Stimulated activated naive CD4-positive, alpha-beta T cell (primary cell): ENCODE measurements around the gene GPR176.
"Not testable (repeated sequence)": the region's sequence is repeated elsewhere in the genome, so short reads cannot be mapped to it uniquely, and the experiment has no call there.

Experiments
- DNase-seq, 6 experiments: peaks; one replicate each; lab custom pipeline; 2025; lab: John Stamatoyannopoulos, UW

GPR176 gene

DNA sequence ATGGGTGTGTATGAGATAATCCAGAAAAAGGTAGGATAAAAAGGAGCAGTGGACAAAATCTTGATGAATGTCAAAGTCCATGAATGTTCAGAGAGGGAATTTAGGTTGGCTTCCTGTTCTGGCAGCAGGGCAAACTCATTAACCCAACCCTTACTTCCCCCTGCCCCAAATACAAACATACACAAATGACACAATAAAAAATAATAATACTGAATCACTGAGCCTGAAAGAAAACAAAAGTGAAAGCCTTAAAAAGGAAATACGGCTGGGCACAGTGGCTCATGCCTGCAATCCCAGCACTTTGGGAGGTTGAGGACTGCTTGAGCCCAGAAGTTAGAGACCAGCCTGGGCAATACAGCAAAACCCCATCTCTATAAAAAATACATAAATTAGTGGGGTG is 62.9 kb downstream of the GPR176 start:
- DNase-seq, result no peak

DNA sequence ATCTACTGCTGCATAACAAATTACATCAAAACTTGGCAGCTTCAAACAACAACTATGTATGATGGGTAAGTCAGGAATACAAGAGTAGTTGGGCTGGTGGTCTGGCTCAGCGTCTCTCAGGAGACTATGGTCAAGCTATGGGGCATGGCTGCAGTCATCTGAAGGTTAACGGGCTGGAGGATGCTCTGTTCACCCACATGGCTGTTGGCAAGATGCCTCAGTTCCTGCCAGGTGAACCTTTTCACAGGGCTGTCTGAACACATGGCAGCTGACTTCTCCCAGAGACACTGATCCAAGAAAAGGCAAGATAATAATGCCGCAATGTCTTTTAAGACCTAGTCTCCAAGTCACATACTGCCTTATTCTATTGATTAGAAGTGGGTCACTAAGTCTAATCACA is 63.7 kb downstream of the GPR176 start:
- DNase-seq, result no peak

DNA sequence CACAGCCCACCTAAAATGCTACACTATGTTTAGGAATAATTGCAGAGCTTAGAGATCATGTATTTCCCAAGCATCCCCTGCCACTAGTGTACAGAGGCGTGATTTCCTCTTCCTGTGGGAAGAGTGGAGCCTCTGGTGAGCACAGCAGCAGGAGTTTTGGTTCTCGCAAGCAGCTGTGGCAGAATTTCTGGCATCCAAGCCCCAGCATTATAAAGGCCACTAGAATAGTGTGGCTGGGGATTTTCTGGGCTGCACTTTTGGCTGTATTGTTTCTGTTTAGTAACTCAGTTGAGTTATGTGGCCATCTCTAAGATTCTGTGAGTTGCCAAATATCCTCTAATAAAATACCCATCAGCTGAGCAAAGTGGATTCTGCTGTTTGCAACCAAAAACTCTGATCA is 64.7 kb downstream of the GPR176 start:
- DNase-seq, result no peak

DNA sequence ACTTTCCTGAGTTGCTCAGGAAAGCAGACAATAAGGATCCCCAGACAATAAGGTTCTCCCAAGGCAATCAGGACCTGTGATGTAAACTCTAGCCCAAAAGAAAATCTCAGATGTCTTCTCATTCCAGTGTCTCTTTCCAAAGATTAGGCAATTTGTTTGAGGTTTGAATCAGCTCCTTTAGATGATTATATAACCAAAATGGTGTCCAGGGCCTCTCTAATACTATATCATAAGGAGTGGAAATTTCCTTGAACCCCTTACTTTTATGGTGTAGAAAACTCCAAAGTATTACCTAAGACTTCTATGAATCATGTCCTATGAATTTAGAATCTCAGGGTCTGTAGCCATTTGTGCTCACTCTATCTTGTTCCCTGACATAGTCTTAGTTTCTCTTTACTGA is 65.9 kb downstream of the GPR176 start:
- DNase-seq, result no peak

DNA sequence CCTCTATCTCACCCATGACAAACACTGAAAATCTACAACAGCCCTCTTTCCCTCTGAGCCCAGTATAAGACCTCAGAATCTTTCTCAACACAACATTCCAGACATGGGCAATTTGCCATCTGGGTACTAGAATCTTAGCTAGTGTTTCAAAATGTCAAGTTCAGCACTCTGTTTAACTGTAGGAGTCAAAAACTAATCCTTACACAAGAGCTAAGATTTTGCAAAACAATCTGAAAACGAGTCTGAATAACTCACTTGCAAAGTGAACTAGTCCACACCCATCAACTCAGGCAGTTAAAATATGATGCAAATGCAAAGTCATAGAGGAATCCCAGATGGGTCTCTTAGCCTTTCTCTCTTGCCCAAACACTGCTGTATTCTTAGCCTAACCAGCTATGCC is 67.8 kb downstream of the GPR176 start:
- DNase-seq, result no peak

DNA sequence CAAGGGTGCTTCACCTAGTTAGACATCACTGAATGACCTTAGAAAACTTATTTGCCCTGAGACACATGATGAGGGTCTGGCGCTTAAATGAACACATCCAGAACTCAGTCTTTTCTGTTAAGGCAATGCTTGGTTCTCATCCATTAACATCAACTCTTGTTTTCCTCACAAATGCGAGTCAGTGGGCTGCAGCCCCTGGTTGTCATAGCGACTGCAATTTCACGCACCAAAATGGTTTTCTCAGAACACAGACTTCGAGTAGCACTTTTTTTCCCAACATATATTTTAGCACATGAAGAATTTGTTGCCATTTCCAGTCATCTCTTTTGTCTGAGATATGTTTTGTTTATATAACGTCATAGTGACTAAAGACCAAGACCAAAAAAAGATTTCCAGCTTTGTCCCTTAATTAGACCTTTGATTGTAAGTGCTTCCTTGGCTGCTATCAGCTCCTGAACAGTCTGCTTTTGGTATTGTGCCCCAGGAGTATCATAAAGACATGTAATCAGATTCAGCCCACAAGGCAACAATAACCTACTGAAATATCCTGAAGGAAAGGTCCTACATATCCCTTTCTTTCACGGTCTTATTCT is 68.5 kb downstream of the GPR176 start:
- no peak for DNase-seq

DNA sequence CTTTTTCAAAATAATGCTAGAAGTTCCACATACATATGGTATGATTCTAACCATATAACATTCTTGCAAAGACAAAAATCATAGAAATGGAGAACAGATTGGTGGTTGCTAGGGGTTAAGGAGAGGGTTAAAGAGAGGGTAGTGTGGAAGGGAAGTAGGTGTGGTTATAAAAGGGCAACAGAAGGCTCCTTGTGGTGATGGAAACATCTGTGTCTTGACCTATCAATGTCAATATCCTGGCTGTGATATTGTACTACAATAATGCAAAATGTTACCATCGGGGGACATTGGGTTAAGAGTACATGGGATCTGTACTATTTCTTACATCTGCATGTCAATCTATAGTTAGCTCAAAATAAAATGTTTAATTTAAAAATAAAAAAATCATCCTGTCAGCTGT is 69.6 kb downstream of the GPR176 start:
- DNase-seq, result no peak

DNA sequence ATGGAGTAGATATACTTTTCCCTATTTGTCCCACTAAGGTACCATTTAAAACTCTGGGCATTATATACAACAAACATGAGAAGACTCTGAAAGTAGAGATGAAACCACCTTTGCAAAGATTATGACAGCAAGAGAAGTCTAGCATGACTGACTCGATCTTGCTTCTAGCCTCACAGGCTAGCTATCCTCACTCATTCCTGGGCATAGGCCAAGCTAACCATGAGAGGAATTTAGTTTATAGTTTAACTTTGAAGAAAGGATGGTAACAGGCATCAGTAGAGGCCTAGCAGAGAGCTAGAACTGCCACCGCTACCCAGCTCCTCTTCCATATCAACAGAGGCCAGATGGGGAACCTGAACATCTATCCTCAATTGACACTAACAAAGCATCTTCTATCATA is 74.0 kb downstream of the GPR176 start:
- DNase-seq, result no peak

DNA sequence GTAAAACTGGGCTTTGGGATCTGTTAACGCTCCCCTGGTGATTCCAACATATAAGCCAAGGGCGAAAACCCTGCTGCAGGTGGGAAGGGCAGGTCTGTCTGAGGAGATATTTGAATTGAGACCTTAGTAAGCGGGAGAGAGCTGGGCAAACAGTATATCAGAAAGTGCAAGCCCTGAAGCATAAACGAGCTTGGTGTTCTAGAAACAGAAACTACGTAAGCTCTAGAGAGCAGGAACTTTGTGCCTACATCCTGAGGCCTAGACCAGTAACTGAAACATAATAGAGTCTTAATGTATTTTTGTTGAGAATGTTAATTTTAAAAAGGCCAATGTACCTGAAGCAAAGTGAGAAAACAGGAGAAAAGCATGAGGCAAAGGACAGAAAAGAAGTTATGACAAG is 74.5 kb downstream of the GPR176 start:
- no peak for DNase-seq

DNA sequence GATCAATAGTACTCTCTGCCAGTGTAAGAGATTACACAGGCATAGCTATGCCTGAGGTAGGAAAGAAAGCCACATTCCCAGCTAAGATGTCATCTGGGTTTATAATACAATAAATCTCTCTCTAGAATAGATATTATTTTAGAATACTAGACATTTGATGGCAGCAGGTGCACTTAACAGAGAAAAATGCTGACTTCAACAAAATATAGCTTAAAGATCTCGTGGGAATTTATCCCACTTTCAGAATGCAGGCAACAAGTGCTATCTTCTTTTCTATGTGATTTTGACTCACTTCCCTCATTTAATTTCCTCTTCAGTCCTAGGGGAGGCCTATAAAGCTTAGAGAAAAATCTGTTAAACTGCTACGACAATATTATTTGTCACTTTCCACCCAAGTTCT is 76.5 kb downstream of the GPR176 start:
- DNase-seq, result no peak

DNA sequence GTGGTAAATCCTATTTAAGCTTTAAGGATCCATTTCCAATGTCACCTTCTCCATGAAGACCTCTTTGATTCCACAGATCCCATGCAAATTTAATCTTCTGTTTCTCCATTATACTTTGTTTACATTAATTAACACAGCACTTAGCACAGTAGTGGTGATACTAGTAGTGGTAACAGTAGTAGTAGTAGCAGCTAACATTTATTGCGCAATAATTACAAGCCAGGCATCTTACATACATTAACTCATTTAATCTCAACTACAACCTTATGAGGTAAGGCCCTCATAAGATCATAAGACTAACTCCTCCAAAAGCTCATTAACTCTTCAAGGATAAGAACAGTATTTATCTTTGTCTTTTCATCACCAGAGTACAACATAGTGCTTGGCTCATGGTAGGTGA is 82.6 kb downstream of the GPR176 start:
- no peak for DNase-seq

DNA sequence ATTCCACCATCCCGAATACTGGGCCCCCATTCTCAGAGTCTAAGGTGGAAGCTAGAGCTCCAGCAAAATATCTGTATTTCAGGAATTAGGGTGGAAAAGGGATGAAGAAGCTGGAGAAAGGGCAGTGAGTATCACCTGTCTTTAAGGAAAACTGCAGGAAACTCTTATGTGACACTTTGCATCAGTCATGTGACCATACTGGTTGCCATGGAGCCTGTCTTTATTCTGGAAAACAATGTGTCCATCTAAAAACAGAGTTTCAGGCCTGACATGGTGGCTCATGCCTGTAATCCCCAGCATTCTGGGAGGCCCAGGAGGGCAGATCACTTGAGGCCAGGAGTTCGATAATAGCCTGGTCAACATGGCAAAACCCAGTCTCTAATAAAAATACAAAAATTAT is 84.5 kb downstream of the GPR176 start:
- no peak for DNase-seq

DNA sequence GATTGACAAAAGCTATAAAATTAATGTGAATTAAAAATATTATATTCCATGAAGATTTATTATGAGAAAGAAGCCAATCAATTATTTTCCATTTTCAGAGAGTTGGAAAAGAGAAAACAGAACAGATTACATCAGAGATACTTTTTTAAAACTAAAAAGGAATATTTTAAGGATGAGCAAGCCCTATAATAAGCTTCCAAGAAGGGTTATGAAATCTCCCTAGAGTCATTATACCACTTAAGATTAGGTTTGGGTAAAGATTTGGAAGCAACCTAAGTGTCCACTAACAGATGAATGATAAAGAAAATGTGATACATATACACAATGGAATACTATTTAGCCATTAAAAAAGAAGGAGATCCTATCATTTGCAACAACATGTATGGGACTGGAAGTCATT is 85.8 kb downstream of the GPR176 start:
- no peak for DNase-seq

DNA sequence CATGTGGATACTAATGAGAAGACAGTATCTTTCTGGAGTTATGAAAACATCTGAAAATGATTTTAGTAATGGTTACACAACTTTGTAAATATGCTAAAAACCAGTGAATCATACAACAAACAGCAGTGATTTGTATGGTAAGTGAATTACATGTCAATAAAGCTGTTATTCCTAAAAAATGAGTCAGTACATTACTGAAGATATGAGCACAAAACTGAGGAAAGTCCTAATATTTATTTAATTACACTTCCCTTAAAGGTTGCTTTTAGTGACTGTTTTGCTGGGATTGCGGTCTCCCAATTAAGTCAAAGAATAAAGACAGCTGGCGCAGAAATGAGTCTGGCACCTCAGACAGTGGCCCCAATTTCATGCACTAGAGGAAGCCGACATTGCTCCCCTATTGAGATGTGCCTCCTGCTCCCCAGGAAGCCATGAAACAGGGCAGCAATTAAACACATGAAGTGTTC is 86.5 kb downstream of the GPR176 start:
- DNase-seq, result no peak

DNA sequence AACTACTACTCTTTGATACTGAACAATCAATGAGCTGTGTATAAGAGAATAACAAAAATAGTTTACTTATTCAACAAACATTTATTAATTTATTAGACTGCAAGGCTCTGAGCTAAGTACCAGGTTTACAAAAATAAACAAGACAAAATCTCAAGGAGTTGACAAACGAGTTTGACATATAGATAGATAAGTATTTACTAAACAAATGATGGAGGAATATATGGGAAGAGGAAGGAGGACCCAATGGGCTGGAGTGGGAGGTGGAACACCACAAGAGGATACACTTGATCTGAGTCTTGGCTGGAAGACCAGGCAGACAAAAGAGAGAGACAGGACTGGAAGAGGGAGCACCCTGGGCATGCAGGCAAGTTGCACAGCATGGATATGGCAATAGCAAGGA is 89.9 kb downstream of the GPR176 start:
- no peak for DNase-seq

DNA sequence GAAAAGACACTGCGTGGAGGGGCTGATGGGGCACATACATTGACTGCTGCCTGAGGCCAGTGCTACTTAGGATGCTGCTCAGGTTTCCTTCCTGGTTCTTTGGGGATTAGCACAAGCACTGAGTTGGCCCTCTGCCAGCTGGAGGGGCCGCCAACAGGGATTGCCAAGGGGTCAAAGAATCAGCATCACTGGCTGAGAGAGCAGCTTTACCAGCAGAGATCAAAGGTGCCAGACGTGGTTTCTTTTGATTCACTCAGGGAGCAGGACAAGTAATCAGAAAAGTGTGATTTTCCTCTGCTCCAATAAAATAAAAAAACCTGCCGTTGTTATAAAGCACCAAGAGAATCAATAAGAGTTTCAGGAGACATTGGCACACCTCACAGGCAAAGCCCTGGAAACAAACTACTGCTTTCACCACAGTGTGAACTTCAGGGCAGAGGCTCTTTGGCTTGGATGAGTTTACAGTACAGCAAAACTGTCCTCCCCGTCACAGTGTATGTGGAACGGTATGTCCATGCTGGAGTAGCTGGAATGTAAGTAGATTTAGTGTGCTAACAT is 91.6 kb downstream of the GPR176 start:
- DNase-seq, result no peak

DNA sequence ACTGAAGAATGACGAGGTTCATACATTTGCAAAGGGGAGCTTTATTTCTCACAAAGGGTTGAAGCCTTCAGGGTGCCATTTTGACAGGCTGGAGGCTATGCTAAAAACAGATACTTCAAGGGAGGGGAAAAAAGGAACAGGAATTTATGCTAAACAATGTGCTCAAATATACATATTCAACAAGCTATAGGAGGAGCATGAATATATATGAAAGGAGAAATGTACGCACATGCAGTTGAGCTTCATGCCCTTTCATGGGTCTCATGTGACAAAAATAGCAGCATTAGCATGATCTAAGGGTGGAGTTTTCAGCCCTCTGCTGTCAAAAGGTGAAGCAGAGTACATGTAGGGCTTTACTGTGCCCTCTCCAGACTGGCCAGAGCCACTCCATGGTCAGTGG is 93.1 kb downstream of the GPR176 start:
- no peak for DNase-seq

DNA sequence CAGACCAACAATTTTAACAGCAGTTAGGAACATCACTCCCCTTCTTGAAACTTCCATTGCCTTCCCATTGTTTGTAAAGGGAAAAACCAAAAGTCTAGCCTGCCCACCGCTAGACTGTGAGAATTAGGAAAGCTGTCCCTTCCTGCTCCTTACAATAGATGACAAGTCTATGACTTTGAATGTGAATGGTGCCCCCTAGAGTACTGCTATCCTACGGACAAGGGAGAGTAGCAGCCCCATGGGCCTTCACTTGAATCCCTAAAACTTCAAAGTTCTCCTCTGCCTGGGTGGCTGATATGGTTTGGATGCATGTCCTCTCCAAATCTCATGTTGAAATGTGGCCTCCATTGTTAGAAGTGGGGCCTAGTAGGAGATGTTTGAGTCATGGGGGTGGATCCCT is 96.4 kb downstream of the GPR176 start:
- DNase-seq, result no peak

DNA sequence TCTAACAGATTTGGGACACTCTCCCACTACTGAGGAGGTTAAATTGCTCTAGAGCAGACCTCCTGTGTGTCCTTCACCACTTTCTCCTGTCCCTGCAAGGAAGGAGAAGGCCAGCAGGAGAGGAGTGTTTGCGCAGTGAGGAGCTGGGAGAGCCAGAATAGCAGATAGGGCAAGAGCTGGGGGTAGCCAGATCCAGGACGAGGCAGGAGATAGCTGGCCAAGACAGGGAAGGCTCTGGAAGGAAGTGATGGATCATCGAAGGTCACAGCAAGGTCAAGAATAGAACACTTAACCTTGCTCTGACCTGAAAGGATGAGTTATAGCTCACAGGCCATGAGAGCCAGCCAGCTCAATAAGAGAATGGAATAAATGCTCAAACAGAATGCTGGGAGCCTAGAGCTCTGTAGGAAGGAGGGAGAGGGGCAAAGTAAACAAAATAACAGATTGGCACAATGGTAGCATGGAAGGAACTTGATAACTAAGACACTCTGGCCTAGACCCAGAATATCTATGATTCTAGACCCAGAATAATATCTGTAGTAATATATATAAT is 99.9 kb downstream of the GPR176 start:
- DNase-seq, result no peak

DNA sequence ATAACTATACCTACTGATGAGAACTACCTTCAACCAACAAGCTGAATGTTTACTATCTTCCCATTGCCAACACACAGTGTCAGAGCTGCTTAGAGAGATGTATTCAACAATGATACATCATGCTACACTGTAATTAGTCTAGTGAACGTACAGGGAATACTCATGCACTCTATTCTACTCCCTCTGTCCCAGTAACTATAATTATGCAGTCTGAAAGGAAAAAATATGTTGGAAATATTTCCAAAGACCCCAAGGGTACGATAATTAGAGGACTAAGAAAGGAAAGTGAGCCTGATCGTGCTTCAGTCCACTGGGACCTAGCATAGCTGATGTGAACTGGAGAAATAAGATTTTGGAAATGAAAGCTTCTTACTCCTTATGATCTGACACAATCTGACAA is 100.5 kb downstream of the GPR176 start:
- no peak for DNase-seq

DNA sequence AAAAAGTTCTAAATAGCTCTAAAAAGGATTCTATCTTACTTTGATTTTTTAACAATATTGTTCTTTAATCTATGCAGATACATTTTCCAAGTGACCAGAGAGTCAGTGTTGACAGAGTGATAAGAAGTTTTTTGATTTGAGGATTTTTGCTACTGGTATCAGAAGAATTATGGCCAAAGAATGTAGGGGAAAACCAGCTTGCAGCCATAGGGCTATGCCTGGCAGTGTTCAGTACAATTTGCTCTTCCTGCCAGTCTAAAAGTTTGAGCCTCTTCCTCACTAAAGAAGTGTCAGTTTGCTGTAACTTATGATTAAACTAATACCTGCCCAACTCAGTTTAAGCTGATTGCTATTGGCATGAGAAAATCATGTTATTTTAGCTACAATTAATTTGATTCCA is 102.2 kb downstream of the GPR176 start:
- no peak for DNase-seq

DNA sequence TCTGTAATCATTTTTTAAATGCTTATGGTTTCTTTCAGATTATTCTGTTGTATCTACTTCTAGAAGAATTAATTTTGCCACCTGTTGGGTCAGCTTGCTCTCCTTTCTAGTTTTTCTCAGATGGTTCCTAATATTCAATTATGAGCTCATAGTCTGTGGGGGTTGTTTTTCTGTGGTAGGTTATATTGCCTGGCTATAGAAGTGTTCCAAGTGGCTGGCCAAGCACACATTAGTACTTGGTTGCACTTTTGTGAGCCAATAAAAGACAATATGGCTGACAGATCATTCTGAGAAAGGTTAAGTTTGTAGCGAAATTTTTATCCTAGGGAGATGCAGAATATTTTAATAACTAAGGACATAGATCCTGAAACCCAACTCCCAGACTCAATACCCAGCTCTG is 105.6 kb downstream of the GPR176 start:
- DNase-seq, result no peak

DNA sequence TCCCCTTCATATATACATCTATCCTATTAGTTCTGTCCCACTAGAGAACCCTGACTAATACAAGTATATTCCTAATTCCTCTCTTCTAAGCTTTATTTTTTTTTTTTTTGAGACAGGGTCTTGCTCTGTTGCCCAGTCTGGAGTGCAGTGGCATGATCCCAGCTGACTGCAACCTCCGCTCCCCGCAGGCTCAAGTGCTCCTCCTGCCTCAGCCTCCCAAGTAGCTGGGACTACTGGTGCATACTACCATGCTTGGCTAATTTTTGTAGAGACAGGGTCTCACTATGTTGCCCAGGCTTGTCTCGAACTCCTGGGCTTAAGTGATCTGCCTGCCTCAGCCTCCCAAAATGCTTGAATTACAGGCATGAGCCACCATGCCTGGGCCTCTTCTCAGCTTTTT is 107.4 kb downstream of the GPR176 start:
- DNase-seq, result not testable (repeated sequence)

DNA sequence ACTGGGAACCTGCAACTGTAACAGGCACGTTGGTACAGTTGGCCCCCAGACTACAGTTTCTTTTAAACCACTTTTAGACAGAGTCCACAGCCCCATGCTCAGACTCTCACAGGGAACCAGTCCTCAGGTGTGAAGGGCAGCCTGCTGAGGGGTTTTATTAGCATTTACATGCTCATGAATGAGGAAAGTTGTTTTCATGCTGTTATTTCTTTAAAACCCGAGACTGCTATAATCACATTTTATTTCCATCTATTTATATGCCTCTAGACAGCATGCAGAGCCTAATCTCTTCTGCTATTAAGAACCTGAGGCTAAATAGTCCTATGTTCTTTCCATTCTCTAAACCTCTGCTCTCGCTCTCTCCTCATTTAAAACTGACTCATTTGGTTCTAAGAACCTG is 111.2 kb downstream of the GPR176 start:
- no peak for DNase-seq
